SU-DHL-6 (cell line): ENCODE measurements around the gene VSTM4.

Source experiments
- EZH2phosphoT487 ChIP-seq: fragments of 200-600 bp; sonication (generic), shearing (Covaris generic); conservative IDR thresholded peaks from 2 replicates; pipeline ENCODE4 v1.6.1; 2018; ENCODE audit warnings: mild to moderate bottlenecking, antibody characterized with exemption, low read length, moderate library complexity, mixed read lengths
- TF ChIP-seq, protein P1 (sequence below): fragments of 200-600 bp; sonication (generic); IDR thresholded peaks from one replicate; pipeline ENCODE4 v1.5.1; 2017; ENCODE audit warnings: antibody characterized with exemption, mild to moderate bottlenecking, low read length, moderate library complexity; ENCODE audit not compliant: insufficient read depth, poor library complexity, severe bottlenecking

DNA sequence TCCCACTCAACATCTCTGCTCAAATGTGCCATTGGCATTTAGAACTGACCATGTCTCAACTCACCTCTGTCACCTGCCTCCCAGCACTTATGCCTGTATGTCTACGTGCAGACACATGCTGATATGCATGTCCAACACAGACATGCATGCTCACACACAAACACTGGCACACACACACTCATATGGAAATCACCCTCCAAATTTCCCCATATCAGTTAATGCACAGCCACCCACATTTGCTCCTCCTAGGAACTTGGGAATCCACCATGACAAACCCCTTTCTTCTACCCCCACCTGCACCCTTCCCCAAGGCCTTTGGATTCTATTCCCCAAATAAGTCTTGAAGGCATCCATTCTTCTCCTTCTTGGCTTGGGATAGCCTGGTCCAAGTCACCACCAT is 14.1 kb upstream of the VSTM4 start:
- TF ChIP-seq, protein P1, sequence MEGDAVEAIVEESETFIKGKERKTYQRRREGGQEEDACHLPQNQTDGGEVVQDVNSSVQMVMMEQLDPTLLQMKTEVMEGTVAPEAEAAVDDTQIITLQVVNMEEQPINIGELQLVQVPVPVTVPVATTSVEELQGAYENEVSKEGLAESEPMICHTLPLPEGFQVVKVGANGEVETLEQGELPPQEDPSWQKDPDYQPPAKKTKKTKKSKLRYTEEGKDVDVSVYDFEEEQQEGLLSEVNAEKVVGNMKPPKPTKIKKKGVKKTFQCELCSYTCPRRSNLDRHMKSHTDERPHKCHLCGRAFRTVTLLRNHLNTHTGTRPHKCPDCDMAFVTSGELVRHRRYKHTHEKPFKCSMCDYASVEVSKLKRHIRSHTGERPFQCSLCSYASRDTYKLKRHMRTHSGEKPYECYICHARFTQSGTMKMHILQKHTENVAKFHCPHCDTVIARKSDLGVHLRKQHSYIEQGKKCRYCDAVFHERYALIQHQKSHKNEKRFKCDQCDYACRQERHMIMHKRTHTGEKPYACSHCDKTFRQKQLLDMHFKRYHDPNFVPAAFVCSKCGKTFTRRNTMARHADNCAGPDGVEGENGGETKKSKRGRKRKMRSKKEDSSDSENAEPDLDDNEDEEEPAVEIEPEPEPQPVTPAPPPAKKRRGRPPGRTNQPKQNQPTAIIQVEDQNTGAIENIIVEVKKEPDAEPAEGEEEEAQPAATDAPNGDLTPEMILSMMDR, result no peak
- TF ChIP-seq EZH2phosphoT487, result no peak
